Measurements from ENCODE around the gene SFT2D1. TPM values are rescaled to one million over a fixed set of nuclear protein-coding genes. Genes with fewer than 3 reads are reported as not detected.

The SFT2D1 gene
- total RNA-seq, 1 experiment from 2014 or later = 54.1 TPM

GRCh38 chr6:166300357-166300987, 41.9 kb downstream of the SFT2D1 start:
- ATAC-seq (no peak), DNase-seq (ENCODE audit: low read depth, low spot score) (no peak)
- in situ Hi-C loops (cut with HindIII; ENCODE audit: low pct_unique_long_range_greater_than_20kb, low sequenced_read_pairs) (no loop called here), intact Hi-C loops (cut with micrococcal nuclease; ENCODE audit: unreplicated experiment) (no loop called here)
- POLR2A ChIA-PET = no interaction called here
- CTCF ChIA-PET = no interaction called here
- H3K4me3 ChIP-seq (ENCODE audit: low read depth in 2 of 2, low read length in 2 of 2) = no peak overlapping the region
- TF ChIP-seq SIN3A (IDR thresholded peaks at IDR 0.05; ENCODE audit: borderline replicate concordance, insufficient read depth, low read depth, low read length) (no peak), CTCF (IDR thresholded peaks at IDR 0.05) (no peak), POLR2AphosphoS5 (IDR thresholded peaks at IDR 0.05; ENCODE audit: low read depth, low read length) (no peak), TCF7L2 (IDR thresholded peaks at IDR 0.05; ENCODE audit: low read depth, low read length) (no peak), REST (IDR thresholded peaks at IDR 0.05; ENCODE audit: insufficient read depth in 1 of 2, low read depth in 2 of 2, low read length in 1 of 2) (no peak)
- no peaks in the 10 kb centered on the region for H3K36me3 ChIP-seq (ENCODE audit: control insufficient read depth, insufficient read depth, low read length)
- no peak overlapping the region for H3K27ac ChIP-seq (ENCODE audit: low read length)
- no peaks in the 10 kb centered on the region for H3K4me1 ChIP-seq (ENCODE audit: control insufficient read depth, insufficient read depth, low read length)
- BruUV-seq (replicated peaks) = no TSS peak
- H3K9me3 ChIP-seq (ENCODE audit: control insufficient read depth, insufficient read depth, low read depth, low read length) = no peaks in the 10 kb centered on the region
- H3K27me3 ChIP-seq (ENCODE audit: control insufficient read depth, insufficient read depth, low read length) = peaks cover 6% of the 10 kb centered on the region

- in situ Hi-C loops (cut with HindIII; ENCODE audit: low pct_unique_long_range_greater_than_20kb, low sequenced_read_pairs) = no loop called here
- POLR2A ChIA-PET = no interaction called here
- Histone ChIP-seq H3K27ac (ENCODE audit: low read length) (no peak overlapping the region), H3K9me3 (ENCODE audit: control insufficient read depth, insufficient read depth, low read depth, low read length) (no peaks in the 10 kb centered on the region), H3K4me3 (ENCODE audit: low read depth in 2 of 2, low read length in 2 of 2) (no peak overlapping the region), H3K36me3 (ENCODE audit: control insufficient read depth, insufficient read depth, low read length) (no peaks in the 10 kb centered on the region), H3K4me1 (ENCODE audit: control insufficient read depth, insufficient read depth, low read length) (no peaks in the 10 kb centered on the region), H3K27me3 (ENCODE audit: control insufficient read depth, insufficient read depth, low read length) (peaks cover 9% of the 10 kb centered on the region)
- CTCF ChIA-PET = no interaction called here
- no peak for DNase-seq (ENCODE audit: low read depth, low spot score)
- no peak for ATAC-seq
- no peak for TF ChIP-seq CTCF (IDR thresholded peaks at IDR 0.05)
- TF ChIP-seq TCF7L2 (IDR thresholded peaks at IDR 0.05; ENCODE audit: low read depth, low read length) = no peak
- no peak for TF ChIP-seq SIN3A (IDR thresholded peaks at IDR 0.05; ENCODE audit: borderline replicate concordance, insufficient read depth, low read depth, low read length)
- no peak for TF ChIP-seq POLR2AphosphoS5 (IDR thresholded peaks at IDR 0.05; ENCODE audit: low read depth, low read length)
- no peak for TF ChIP-seq REST (IDR thresholded peaks at IDR 0.05; ENCODE audit: insufficient read depth in 1 of 2, low read depth in 2 of 2, low read length in 1 of 2)
- BruUV-seq (replicated peaks) = no TSS peak
- intact Hi-C loops (cut with micrococcal nuclease; ENCODE audit: unreplicated experiment) = no loop called here
Observed at GRCh38 chr6:166297606-166298005, 44.7 kb downstream of the SFT2D1 start.

Measured in Panc1 (cell line).